Tongue (tissue), 2 donors: Measurements from ENCODE around the gene NELL1. TPM values are rescaled to one million over a fixed set of nuclear protein-coding genes. Genes with fewer than 3 reads are reported as not detected.
"Not testable (repeated sequence)": the region's sequence is repeated elsewhere in the genome, so short reads cannot be mapped to it uniquely, and the experiment has no call there.

Experiments
- DNase-seq: peaks from one replicate; pipeline ENCODE4 v3.0.0-alpha.2; 2015
- total RNA-seq: library from RNA; depleted of rRNA; stranded (reverse); fragments of >200 nt; gene quantifications from one replicate; pipeline ENCODE4 v1.2.3, GENCODE V29; 2014

NELL1 gene
- total RNA-seq, 1 donor from 2014 or later = 78.7 TPM

- DNase-seq = no peak
Measured at GRCh38 chr11:21225860-21226259, 556.5 kb downstream of the NELL1 start.

GRCh38 chr11:21229224-21229623 lies 559.8 kb downstream of the NELL1 start:
- no peak for DNase-seq

- DNase-seq = no peak
Measured at GRCh38 chr11:21250196-21250595, 580.8 kb downstream of the NELL1 start.

DNA sequence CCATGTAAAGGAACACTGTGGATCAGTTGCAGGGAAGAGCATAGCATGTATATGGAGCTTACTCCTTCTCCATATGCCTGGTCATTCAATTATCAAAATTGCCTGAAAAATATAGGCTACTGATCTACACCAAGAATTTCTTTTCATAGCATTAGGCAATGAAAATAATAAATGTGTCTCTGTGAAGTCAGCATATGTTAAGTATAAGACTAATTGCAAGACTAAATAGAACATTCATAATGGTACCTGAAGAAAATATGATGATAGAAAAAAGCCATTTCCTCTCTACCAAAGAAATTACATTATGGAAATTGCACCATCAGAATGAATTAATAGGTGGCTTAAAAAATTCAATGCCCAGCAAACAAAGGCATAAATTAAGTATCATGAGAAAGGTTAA lies 584.7 kb downstream of the NELL1 start:
- DNase-seq = no peak

GRCh38 chr11:21254790-21255189 lies 585.4 kb downstream of the NELL1 start:
- no peak for DNase-seq

DNA sequence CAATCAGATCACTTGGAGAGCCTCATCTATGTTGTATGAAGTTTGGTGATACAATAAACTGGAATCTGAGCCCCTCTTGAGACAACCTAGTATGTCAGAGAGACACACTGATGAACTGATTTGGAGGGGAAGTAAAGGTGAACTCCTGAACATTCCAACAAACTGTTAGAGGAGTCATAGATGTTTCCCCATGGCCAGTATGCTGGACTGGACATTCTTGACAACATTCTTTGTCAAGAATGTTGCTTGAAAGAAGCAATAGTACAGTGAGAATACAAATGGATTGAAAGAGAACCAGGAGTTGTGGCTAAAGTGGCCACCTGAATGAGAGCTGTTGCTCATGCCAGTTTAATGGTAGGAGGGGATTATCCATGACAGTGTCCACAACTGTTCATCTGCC lies 588.1 kb downstream of the NELL1 start:
- no peak for DNase-seq

- DNase-seq = no peak
Measured at GRCh38 chr11:21258414-21258813, 589.0 kb downstream of the NELL1 start.

DNA sequence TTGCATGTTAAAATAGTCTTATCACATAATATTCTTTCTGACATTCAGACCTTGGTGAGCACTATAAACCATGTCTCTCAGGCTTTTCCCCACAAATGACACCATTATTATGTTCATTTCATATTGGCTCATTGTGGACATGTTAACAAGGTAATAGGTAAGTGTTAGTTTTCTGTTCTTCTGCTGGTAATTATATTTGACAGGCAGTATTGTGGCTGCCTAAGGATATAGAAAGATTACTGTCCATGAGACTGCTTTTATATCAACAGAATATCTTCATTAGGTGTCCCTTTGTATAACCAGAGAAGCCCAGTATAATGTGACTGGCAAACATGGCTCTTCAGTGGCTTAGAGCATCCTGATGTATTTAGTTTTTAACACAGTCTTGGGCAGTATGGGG lies 590.7 kb downstream of the NELL1 start:
- DNase-seq = no peak

DNA sequence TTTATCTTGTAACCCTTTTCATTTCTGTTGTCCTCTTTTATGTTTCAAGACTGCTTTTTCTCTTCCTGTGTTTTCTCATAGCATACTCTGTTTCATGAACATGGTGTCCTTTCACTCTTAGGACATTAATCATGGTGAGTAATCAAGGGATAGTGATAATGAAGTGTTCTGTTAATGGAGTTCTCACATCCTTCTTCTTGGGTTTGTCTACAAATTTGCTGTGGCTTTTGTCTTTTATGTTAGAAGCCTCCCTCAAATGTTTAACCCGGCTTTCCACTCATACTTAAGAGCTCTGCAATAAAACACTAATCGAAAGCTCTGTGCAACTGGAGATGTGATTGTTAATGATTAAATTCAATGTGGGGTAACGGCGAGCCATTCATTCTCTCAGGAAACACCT lies 593.6 kb downstream of the NELL1 start:
- DNase-seq = no peak

DNA sequence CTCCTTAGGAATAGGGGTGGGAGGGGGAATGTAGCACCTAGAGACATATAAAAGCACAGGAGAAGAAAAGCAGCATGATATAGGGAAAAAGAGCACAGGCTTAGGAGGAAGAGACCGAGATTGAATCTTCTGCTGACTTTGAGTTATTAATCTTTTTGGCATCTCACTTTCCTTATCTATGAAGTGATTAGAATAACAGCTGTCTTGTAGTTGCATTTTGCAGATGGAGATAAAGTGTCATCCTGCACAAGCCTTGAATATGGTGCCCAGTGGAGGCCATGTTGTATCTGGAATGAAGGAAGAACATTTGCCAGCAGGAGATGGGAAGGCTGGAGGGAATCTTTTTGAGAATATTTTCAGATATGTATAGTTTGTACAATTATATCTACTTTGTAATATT lies 594.7 kb downstream of the NELL1 start:
- DNase-seq = no peak

- no peak for DNase-seq
Measured at GRCh38 chr11:21268036-21268435, 598.6 kb downstream of the NELL1 start.

- DNase-seq = not testable (repeated sequence)
Measured at GRCh38 chr11:21272139-21272538, 602.8 kb downstream of the NELL1 start.

- DNase-seq = no peak
Measured at GRCh38 chr11:21278840-21279239, 609.5 kb downstream of the NELL1 start.

DNA sequence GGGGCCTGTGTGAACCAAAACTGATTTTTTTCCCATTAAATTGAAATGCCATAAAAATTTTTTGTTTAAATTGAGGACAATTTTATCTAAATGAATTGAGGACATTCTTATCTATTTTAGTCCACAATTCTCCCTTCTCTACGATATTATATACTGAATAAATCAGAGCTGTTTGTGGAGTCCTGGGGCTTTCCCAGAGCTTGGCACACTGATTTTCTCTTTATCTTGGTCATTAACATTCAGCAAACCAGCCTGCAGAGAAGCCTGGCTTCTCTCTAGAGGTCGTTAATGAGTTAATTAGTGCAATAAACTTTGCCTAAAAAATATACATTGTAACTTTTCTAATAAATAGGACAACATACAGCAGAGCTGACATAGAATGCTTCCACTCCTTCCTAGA lies 615.7 kb downstream of the NELL1 start:
- DNase-seq = no peak

- no peak for DNase-seq
Measured at GRCh38 chr11:21289686-21290085, 620.3 kb downstream of the NELL1 start.

DNA sequence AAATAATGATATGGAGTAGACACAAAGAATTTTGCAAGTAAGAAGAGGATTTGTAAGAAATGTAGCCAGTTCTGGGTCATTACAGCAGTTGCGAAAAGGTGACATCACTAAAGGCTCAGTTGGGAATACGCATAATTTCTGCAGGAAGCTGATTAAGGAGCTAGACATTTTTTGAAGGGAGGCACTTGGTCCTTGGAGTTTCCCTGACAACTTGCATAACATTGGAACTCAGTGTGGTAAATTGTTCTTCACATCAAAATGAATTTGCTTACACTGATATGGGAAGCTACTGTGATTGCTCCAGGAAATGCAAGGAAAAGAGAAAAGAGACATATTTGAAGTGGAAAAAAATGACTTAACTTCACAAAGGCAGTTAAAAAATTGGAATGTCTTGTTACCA lies 626.1 kb downstream of the NELL1 start:
- peak; percentile 3 for DNase-seq

- no peak for DNase-seq
Measured at GRCh38 chr11:21301981-21302380, 632.6 kb downstream of the NELL1 start.

DNA sequence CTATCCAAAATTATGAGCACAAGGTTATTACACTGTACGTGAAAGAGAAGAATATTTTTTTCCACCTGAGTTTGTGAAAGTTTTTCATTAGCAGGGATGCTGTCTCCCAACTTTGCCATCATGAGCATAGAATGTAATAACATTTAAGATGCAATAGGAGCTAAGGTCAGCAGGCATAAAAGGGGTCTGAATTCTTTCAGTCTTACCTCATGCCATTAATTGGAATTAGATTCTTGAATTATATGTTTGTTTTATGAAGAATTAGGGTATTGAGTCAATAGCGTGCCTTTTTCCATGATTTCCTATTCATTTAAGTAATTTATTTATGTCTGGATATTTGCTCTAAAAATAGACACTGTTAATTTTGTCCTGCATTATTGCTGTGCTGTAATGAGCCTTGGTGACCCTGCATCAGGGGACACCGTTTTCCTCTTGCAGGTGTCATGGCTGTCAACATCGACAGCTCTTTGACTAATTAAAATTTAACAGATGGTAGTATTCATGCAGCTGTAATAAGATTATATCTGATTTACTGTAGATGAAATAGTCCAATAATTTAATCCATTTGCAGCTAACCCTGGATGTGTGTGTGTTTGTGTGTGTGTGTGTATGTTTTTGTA lies 637.5 kb downstream of the NELL1 start:
- DNase-seq = no peak

- no peak for DNase-seq
Measured at GRCh38 chr11:21307874-21308273, 638.5 kb downstream of the NELL1 start.

- DNase-seq = no peak
Measured at GRCh38 chr11:21316591-21316990, 647.2 kb downstream of the NELL1 start.

DNA sequence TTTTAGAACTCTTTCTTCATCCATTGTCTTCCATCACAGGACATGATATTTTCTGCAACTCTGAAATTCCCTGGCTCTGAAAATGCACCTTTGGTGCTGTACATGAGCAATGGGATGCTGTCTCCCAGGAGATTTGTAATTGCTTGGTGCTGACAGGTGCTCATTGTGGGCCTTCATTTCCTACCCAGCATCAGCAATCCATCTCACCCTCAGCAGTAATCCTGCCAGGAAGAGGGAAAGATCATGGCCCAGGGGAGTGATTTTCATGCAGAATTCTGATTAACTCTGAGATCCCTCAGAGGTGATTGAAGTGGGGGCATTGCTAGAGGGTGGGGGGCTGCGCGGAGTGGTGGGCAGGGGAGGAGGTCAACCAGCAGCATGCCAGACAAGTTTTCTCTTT lies 651.7 kb downstream of the NELL1 start:
- DNase-seq = no peak

- DNase-seq = no peak
Measured at GRCh38 chr11:21321530-21321929, 652.1 kb downstream of the NELL1 start.

- no peak for DNase-seq
Measured at GRCh38 chr11:21323617-21324016, 654.2 kb downstream of the NELL1 start.

GRCh38 chr11:21343204-21343603 lies 673.8 kb downstream of the NELL1 start:
- DNase-seq = no peak

- no peak for DNase-seq
Measured at GRCh38 chr11:21346361-21346760, 677.0 kb downstream of the NELL1 start.
